ENCODE measurements around the gene XKR8.
"Not testable (repeated sequence)": the region's sequence is repeated elsewhere in the genome, so short reads cannot be mapped to it uniquely, and the experiment has no call there.

XKR8 gene

DNA sequence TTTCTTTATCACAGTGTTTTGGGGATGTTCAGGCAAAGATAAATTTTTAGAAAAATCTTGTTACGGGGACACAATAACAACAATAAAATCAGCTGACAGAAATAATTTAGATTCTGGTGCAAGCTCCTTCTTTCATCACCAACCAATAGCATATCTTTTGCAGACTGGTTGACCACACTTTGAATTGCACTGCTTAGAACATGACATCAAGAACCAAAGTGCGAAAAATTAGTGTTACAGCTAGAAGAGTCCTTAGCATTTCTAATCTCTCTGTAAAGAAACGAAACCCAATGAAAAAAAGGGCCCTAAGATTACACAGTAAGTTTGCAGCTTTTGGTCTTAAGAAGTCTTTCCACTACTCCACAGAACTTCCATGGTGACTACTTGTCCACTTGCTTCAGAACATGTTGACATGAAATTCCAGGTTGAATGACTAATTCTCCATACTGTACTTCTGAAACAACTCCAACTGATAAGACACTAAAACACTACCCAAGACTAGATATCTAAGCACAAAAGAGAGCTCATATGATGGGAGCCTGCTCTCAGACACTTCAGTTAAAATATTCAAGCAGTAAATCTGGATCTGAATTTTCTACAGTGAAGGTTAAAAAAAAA is 31.3 kb downstream of the XKR8 start:
- DNase-seq (ENCODE audit: low read depth, low spot score): no peak

DNA sequence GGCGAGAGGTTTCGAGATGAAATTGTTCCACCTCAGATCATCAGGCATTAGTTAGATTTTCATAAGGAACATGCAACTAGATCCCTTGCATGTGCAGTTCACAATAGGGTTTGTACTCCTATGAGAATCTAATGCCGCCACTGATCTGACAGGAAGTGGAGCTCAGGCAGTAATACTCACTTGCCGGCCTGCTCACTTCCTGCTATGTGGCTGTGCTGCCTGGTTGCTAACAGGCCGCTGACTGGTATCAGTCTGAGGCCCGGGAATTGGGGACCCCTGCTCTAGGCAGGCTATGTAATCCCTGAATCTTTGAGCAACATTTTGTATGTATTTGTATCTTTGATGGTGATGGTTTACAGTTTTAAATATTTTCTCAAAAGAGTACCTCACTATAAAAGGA is 32.5 kb downstream of the XKR8 start:
- no peak for DNase-seq (ENCODE audit: low read depth, low spot score)

DNA sequence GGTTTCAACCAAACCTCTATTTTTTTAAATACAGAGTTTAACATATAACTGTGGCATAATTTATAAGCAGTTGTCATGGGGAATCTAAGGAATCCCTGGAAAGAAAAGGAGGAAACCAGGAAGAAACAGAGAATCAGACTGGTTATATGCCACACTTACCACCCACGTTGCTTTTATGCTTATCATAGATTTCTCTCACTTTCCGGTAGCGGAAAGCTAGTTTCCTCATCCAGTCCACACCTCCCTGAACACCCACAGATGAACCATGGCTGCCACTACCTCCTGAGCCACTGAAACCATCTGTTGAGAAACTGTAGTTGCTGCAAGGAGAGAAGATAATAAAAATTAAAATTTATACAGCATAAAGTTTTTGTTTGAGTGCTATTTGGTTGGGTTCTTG is 33.5 kb downstream of the XKR8 start:
- no peak for DNase-seq (ENCODE audit: low read depth, low spot score)

- DNase-seq (ENCODE audit: low read depth, low spot score): no peak
Observed at GRCh38 chr1:27994060-27994459, 34.3 kb downstream of the XKR8 start.

DNA sequence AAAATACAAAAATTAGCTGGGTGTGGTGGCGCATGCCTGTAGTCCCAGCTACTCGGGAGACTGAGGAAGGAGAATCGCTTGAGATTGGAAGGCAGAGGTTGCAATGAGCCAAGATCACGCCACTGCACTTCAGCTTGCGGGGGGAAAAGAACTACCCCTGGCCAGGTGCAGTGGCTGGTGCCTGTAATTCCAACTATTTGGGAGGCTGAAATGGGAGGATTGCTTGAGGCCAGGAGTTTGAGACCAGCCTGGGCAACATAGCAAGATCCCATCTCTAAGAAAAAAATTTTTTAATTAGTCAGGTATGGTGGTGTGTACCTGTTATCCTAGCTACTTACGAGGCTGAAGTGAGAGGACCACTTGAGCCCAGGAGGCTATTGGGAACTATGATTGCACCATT is 34.8 kb downstream of the XKR8 start:
- DNase-seq (ENCODE audit: low read depth, low spot score): not testable (repeated sequence)

GRCh38 chr1:27999055-27999454 is 39.3 kb downstream of the XKR8 start:
- DNase-seq (ENCODE audit: low read depth, low spot score): no peak

- no peak for DNase-seq (ENCODE audit: low read depth, low spot score)
Observed at GRCh38 chr1:28002600-28002999, 42.8 kb downstream of the XKR8 start.

GRCh38 chr1:28003117-28003516 is 43.3 kb downstream of the XKR8 start:
- not testable (repeated sequence) for DNase-seq (ENCODE audit: low read depth, low spot score)

GRCh38 chr1:28010969-28011368 is 51.2 kb downstream of the XKR8 start:
- no peak for DNase-seq (ENCODE audit: low read depth, low spot score)
